ENCODE measurements around the gene LRRTM4. TPM values are rescaled to one million over a fixed set of nuclear protein-coding genes. Genes with fewer than 3 reads are reported as not detected.
"Not testable (repeated sequence)": the region's sequence is repeated elsewhere in the genome, so short reads cannot be mapped to it uniquely, and the experiment has no call there.

The LRRTM4 gene
- polyA plus RNA-seq, 1 donor: 0.89 TPM

- no peak for DNase-seq
Observed at GRCh38 chr2:76839826-76840225, 682.4 kb downstream of the LRRTM4 start.

DNA sequence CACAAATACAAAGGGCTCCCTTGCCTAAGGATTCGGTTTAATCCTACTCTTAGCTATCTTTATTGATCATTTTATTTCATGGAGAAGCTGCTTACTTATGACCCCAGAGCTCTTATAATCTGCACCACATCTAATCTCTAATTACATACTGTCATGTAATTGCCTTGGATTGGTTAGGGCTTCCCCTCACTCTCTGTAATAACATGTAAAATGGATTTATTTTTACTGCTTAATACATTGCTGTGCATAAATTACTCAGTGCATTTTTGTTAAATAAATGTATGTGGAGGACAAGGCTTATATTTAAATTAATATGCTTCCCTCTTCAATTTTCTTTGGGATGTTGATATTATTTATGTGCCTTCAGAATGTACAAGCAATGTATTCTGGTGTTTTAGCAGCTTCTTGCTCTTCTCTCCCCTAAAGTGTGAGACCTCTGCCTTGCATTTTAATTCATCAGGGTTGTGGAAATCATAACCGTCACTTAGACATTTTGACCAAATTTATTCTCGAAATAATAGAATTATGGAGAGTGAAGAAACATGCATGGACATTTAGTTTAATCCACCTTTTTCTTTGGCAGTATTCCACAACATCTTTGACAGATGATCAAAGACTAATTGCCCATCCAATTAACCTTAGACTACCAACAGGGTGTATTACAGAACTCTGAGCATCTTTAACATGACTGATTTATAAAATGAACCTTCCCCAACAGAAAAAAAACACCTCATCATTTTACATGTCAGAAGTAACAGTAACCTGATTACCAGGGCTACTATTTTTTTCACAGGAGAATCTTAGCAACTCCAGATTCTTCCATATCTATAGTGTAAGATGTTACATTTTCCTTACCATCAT lies 692.6 kb downstream of the LRRTM4 start:
- DNase-seq: no peak

DNA sequence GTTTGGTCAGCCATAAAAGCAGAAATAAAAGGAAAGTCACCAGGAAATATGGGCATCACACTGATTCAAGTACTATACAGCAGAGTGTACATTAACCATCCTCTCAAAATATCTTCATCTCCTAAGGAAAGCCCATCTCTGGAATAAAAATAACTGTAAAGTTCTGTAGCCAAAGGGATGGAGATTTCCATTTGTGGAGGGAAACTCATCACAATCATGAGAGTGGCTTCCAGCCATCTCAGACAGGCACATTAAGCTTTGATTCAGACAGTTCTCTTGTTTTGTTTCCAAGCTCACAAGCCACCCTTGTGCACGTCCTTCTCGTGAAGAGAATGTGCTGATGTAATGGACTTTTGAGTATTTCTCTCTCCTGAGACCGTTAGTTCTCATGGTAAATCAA lies 695.5 kb downstream of the LRRTM4 start:
- no peak for DNase-seq

DNA sequence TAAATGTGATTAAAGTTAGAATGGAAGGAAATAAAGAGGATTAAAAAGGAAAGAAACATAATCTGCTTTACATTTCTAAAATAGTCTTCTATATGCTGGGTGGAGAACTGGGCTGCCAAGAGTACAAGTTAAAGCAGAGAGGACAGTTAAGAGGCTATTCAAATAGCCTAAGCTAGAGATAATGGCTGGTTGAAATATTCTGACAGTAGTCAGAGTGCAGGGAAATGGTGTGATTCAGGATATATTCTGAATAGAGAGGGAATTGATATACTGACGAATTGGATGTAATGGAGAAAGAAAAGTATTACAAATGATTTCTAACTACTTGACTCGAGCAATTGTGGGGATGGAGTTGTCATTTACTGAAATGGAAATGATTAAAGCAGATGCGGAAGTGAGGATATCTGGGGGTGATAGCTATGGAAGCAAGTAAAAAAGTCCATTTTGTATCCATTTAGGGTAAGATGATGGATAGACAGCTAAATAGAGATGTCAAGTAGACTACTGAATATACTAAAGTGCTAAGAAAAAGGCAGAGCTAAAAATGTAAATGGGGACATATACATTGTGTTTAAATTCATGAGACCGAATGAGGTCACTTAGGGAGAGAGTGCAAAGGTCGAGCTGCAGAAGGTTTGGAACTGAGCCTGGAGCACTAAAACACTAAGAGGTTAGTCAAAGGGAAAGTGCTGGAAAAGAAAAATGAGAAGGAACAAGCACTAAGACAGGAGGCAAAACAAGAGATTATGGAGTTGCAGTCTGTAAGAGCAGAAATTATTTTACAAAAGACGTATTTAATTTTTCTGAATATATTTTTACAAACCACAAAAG lies 696.8 kb downstream of the LRRTM4 start:
- no peak for DNase-seq

DNA sequence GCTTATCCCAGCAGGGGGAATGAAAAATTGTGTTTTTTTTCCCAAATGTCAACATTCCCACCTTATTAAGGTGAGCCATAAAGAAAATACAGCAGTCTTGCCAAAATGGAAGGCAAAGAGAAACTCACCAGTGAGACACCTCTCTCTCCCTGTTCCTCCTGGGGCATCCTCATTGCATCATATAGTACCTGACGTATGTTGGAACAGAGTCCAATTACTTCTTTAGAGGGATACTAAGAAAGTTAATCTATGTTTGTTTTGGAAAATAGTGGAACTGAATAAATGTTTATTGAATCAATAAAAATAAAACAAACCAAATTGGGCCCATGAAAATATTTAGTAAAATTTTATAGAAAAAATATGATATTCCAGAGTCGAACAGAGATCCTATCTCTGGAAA lies 700.4 kb downstream of the LRRTM4 start:
- no peak for DNase-seq

DNA sequence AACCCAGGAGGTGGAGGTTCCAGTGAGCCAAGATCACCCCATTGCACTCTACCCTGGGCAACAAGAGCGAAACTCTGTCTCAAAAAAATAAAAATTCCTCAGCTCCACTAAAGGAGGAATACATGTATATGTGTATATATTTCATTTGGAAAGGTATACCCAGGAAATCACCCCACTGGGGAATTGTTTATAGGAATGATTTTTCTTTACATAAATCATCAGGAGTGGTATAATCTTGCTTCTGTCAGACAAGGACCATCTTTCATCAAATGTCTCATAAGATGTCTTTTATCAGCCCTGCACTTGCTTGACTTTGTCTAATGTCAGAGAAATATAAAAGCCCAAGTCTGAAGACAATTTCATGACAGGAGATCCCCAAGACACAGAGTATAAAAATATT lies 709.1 kb downstream of the LRRTM4 start:
- DNase-seq: no peak

- no peak for DNase-seq
Observed at GRCh38 chr2:76812156-76812555, 710.0 kb downstream of the LRRTM4 start.

GRCh38 chr2:76809136-76809535 lies 713.0 kb downstream of the LRRTM4 start:
- no peak for DNase-seq

DNA sequence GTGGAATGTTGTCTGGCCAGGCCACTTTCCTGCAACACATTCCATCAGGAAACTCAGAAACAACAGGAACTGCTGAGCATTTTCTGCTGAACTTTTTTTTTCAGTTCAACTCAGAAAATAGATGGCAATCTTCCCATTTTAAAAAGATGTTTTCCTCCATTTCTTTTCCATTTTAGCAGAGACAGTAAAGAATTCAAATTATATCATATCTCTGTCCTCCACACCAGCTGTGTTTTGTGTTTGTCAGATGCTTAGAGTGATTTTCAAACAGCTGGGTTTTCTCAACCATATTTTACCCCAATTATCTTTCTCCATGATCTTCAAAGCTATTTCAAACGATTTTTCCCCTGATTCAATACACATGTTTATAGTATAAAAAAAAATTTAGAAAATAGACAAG lies 713.4 kb downstream of the LRRTM4 start:
- DNase-seq: no peak

GRCh38 chr2:76793647-76794334 lies 728.4 kb downstream of the LRRTM4 start:
- no peak for DNase-seq

DNA sequence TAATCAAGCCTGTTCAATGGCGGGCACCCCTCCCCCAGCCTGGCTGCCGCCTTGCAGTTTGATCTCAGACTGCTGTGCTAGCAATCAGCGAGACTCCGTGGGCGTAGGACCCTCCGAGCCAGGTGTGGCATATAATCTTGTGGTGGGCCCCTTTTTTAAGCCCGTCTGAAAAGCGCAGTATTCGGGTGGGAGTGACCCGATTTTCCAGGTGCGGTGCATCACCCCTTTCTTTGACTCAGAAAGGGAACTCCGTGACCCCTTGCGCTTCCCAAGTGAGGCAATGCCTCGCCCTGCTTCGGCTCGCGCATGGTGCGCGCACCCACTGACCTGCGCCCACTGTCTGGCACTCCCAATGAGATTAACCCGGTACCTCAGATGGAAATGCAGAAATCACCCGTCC lies 740.9 kb downstream of the LRRTM4 start:
- not testable (repeated sequence) for DNase-seq

GRCh38 chr2:76763276-76763675 lies 758.9 kb downstream of the LRRTM4 start:
- no peak for DNase-seq

GRCh38 chr2:76760367-76760704 lies 761.8 kb downstream of the LRRTM4 start:
- DNase-seq: no peak

GRCh38 chr2:76759634-76760366 lies 762.4 kb downstream of the LRRTM4 start:
- DNase-seq: no peak

DNA sequence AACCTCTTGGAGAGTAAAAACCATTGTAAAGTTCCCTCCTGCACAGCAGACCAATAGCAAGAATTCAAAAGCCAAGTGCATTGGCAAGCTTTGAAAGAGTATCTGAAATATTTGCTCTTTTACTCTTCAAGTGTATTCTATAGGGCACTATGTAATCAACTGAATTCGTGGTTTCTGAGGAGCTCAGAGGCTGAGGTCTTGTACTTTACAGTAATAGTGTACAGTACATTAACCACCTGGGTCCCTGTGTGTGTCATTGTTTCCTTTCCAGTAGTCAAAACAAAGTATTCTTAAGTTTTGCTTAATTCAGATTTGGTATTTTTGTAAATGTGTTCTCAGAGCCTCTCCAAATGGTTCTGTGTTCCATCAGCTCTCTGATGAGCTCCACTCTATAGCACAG lies 769.7 kb downstream of the LRRTM4 start:
- DNase-seq: no peak

DNA sequence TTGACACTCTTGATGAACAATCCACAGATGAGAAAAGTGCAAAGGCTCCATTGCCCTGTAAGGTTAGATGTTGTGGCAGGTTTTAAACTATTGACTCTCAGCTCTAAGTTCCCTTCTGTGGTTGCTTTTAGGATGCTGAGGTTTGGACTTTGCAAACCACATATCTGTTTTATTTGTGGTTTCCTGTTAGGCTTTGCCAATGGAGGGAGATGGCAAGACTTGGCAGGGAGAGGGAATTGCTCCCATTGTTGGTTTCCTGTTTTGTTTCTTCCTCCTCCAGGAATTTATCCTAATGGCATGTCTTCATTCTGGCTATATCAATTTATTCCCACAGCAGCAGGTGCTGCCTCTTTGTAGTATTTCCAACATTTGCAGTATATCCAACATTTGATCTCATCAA lies 772.3 kb downstream of the LRRTM4 start:
- DNase-seq: no peak

- no peak for DNase-seq
Observed at GRCh38 chr2:76748581-76749296, 773.4 kb downstream of the LRRTM4 start.

GRCh38 chr2:76745605-76746004 lies 776.6 kb downstream of the LRRTM4 start:
- DNase-seq: no peak

- no peak for DNase-seq
Observed at GRCh38 chr2:76737607-76738006, 784.6 kb downstream of the LRRTM4 start.

DNA sequence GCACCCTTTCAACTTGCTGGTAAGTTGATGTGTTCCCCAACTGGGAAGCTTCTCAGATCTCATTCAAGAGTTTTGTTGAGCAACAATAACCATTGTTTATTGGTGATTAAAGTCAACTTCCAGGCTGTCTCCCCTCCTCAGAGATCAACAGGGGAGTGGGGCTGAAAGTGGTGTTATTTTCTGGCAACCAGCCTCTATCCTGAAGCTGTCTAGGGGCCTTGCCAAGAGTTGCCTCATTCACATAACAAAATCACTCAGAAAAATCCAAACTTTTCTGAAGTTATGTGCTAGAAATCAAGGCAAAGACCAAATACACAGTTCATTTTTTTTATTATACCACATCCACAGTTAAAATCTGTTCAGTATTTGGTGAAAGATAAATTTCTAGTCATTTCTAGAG lies 788.4 kb downstream of the LRRTM4 start:
- no peak for DNase-seq

DNA sequence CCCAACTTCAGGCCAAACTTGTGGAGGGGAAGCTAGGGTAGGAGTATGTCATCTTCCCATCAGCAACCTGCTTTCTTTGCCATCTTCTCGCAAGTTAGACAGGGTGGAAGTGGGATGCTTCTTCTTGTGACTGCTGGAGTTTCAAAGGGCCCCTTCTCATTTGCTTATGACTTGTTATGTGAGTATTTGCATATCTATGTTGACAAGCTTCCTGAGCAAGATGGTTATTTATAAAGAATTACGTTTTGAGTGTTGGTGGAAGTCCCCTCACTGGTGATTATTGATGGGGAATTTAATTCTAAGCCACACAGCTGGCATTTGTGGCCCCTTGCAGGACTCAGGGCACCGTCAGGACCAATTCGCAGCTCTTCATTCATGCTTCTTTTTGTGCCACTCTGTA lies 791.0 kb downstream of the LRRTM4 start:
- DNase-seq: no peak

- DNase-seq: no peak
Observed at GRCh38 chr2:76730021-76730420, 792.2 kb downstream of the LRRTM4 start.
